Peyer's patch (tissue), 4 donors: ENCODE results near the gene CEMIP2.

Experiments
- POLR2A ChIP-seq, 2 donors: fragments of 450-650 bp; IDR thresholded peaks; one replicate each; pipeline ENCODE4 v1.5.1; 2017; ENCODE audit warnings: antibody characterized with exemption in 2 of 2, mild to moderate bottlenecking in 2 of 2, moderate library complexity in 2 of 2
- TF ChIP-seq, protein P1 (sequence below), 6 experiments: fragments of 450-650 bp in 4 of 6; fragments of 200-600 bp in 2 of 6; sonication (generic) in 1 of 6; IDR thresholded peaks; one replicate each; pipeline ENCODE4 v1.5.1; 2017 to 2019; ENCODE audit warnings: antibody characterized with exemption in 6 of 6, mild to moderate bottlenecking in 3 of 6, moderate library complexity in 1 of 6

- TF ChIP-seq, protein P1, sequence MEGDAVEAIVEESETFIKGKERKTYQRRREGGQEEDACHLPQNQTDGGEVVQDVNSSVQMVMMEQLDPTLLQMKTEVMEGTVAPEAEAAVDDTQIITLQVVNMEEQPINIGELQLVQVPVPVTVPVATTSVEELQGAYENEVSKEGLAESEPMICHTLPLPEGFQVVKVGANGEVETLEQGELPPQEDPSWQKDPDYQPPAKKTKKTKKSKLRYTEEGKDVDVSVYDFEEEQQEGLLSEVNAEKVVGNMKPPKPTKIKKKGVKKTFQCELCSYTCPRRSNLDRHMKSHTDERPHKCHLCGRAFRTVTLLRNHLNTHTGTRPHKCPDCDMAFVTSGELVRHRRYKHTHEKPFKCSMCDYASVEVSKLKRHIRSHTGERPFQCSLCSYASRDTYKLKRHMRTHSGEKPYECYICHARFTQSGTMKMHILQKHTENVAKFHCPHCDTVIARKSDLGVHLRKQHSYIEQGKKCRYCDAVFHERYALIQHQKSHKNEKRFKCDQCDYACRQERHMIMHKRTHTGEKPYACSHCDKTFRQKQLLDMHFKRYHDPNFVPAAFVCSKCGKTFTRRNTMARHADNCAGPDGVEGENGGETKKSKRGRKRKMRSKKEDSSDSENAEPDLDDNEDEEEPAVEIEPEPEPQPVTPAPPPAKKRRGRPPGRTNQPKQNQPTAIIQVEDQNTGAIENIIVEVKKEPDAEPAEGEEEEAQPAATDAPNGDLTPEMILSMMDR (IDR thresholded peaks at IDR 0.05), result no peak
- no peak for TF ChIP-seq POLR2A (IDR thresholded peaks at IDR 0.05)
Observed at GRCh38 chr9:71765693-71766092, 2.6 kb downstream of the CEMIP2 start.
